Epithelial cell of esophagus (primary cell): Measurements from ENCODE around the gene GSTO2.

Source experiments
- DNase-seq: peaks from one replicate; pipeline ENCODE4 v3.0.0; 2010; ENCODE audit warnings: low read depth
- H3K4me3 ChIP-seq: 2 replicates; pipeline ENCODE4 v1.5.1; 2011; ENCODE audit warnings: mild to moderate bottlenecking, low read length, control low read depth
- CTCF ChIP-seq: IDR thresholded peaks from 2 replicates; pipeline ENCODE4 v1.5.1; 2011; ENCODE audit warnings: low read depth, mild to moderate bottlenecking, low read length, control low read depth, inconsistent platforms; ENCODE audit not compliant: insufficient read depth; ENCODE audit errors: missing control alignments

GSTO2 gene

GRCh38 chr10:104308439-104308903 lies 39.5 kb downstream of the GSTO2 start:
- no peak overlapping the region for H3K4me3 ChIP-seq
- no peak for DNase-seq

DNA sequence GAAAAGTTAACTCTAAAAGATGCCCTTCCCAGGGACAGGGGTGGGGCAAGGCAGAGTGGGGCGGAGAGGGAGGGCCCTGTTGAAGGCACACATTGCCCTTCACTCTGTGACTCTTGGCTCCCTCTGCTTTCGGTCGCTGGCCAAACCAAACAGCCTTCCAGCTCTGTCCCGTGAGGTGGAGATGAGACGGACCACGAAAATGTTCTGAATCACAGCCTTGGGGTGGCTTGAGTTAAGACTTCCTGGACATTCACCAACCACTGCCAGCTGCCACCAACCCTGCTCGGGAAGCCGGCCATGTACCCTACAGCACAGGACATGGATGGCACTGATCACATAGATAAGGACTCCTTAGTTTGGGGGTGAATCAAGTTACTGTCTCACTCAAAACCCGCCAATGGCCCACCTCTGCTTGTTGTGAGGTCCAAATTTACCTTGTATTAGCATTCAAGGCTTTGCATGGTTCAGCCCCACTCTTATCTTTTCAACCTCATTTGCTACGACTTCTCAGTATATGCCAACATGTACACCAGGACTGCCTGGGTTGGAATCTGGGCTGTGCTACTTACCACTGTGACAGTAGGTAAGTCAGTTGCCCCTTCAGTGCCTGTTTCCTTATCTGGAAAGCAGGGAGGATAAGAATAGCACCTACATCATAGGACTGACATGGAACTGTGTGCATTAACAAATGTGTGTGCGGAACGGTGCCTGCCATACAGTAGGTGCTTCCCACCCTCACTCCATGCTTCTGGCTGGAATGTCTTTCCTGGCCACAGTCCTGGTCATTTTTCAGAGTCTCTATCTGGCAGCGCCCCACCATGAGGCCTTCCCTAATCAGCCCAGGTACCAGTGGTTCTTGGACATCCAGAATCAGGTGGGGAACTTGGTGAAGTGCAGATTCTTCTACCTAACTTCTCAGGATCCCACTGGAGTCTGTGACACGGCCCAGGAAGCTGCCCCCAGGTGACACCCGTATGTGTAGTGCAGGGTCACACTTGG lies 41.3 kb downstream of the GSTO2 start:
- TF ChIP-seq CTCF: no peak
- H3K4me3 ChIP-seq: no peak overlapping the region
- DNase-seq: no peak

More at GRCh38 chr10:104308439-104308903, 39.5 kb downstream of the GSTO2 start:
- no peak for TF ChIP-seq CTCF

DNA sequence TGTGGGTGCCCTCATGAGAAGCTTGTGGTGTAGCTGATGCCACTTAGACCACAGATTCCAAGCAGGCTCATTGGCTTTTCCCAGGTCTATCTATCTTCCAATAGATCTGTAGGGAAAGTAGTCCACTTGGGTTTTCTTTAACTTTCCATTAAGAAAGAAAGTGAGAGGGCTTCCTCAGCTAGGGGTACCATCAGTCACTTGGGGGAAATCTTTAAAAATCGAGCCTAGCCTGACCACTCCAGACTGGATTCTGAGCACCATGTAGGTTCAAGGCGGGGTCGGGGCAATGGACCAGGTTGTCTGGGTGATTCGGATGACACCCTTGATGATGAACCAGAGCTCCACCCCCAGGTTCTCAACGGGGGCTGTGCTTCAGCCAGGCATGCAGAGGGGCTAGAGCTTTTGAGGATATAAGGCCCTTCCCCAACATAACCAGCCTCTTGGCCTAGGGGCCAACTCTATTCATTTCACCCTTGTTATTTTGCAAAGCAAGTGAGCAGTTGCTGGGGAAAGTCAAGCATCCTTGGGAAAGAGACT lies 42.3 kb downstream of the GSTO2 start:
- no peak for DNase-seq
- TF ChIP-seq CTCF: no peak

GRCh38 chr10:104314591-104315485 lies 45.9 kb downstream of the GSTO2 start:
- no peak overlapping the region for H3K4me3 ChIP-seq
- TF ChIP-seq CTCF: no peak
- no peak for DNase-seq

More for the DNA sequence above, 42.3 kb downstream of the GSTO2 start:
- H3K4me3 ChIP-seq: no peak overlapping the region

- TF ChIP-seq CTCF: no peak
- DNase-seq: no peak
- no peak overlapping the region for H3K4me3 ChIP-seq
Observed at GRCh38 chr10:104315486-104315921, 46.5 kb downstream of the GSTO2 start.

- no peak for TF ChIP-seq CTCF
- DNase-seq: no peak
- no peak overlapping the region for H3K4me3 ChIP-seq
Observed at GRCh38 chr10:104316321-104317099, 47.5 kb downstream of the GSTO2 start.
